Stimulated activated CD4-positive, alpha-beta T cell treated with anti-CD3 and anti-CD28 coated beads, Interleukin-15, amount 100 ng/mL, for 24 hours (primary cell): ENCODE measurements around the gene TBC1D4.

Experiments used
- DNase-seq: peaks from one replicate; pipeline ENCODE4 v3.0.0-alpha.2; 2020

The TBC1D4 gene

GRCh38 chr13:75416327-75417011 lies 65.5 kb downstream of the TBC1D4 start:
- DNase-seq: no peak

GRCh38 chr13:75415694-75416093 lies 66.3 kb downstream of the TBC1D4 start:
- DNase-seq: no peak

GRCh38 chr13:75415171-75415570 lies 66.8 kb downstream of the TBC1D4 start:
- DNase-seq: no peak

GRCh38 chr13:75414036-75414827 lies 67.7 kb downstream of the TBC1D4 start:
- no peak for DNase-seq

DNA sequence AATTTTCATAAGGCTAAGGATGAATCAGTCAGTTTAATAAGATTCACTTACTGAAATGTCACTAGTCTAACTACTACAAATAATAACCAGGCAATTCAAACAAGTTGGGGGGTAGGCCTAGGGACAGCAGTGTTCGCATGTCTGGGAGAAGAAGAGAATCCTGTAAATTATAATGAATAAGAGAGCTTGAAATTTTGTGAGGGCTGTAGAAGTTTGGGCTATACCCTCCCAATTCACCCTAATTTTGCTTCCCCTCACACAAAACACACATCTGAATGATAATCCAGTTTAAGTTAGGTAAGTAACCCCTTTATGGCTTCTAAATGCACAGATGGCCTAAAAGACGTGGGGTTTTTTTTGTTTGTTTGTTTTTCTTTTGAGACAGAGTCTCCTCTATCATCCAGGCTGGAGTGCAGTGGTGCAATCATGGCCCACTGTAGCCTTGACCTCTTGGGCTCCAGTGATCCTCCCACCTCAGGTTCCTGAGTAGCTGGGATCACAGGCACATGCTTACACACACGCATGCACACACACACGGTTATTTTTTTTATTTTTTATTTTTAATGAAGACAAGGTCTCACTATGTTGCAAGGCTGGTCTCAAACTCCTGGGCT lies 69.9 kb downstream of the TBC1D4 start:
- DNase-seq: no peak

DNA sequence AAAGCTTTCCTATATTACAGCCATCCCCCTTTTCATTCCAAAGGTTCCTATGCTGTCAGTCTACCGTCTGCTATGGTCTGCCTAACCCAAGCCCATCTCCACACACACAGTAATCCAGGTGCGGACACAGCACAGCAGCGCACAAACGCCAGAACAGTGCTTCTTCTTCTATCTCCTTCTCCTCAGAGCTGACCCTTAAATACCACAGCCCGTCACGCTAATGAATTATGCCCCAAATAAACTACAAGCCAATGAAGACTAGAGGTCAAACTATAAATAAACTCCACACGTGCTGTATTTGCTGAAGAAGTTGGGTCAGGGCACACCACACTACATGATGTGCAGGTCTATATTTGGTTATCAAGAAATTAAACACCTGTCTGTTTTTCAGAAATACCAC lies 71.8 kb downstream of the TBC1D4 start:
- DNase-seq: no peak

- DNase-seq: no peak
Measured at GRCh38 chr13:75407998-75408397, 74.0 kb downstream of the TBC1D4 start.

DNA sequence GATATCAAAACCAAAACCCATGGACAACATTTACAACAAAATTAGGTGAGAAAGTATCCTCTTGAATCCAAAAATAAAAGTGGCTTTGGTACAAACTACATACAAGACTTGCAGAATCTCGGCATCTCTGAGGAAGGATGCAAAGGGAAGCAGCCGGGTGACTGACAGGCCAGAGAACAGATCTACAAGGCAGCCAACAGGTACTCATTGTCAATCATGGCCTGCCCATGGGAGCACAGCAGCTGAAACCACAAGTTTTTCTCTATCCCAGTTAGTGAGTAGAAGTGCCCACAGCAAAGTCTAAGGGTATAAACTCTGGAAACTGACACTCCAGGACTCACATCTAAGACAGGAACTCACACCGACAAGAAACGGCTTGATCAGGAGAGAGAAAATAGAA lies 74.5 kb downstream of the TBC1D4 start:
- DNase-seq: no peak

GRCh38 chr13:75405976-75406703 lies 75.8 kb downstream of the TBC1D4 start:
- DNase-seq: no peak

GRCh38 chr13:75404726-75405125 lies 77.2 kb downstream of the TBC1D4 start:
- no peak for DNase-seq

GRCh38 chr13:75402787-75403186 lies 79.2 kb downstream of the TBC1D4 start:
- no peak for DNase-seq

- DNase-seq: no peak
Measured at GRCh38 chr13:75400775-75401174, 81.2 kb downstream of the TBC1D4 start.

DNA sequence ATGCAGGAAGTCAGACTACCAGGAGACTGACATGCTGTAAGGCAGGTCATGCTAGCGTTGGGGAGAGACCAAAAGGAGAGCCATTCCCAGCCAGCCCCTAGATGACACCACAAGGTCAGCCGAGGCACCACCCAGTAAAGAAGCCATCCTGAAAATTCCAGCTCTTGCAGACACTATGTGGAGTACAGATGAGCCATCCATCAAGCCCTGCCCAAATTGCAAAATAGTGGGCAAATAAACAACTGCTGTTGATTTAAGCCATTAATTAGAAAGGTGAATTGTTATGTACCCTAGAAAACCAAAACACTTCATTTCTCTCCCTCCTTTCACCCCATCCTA lies 82.1 kb downstream of the TBC1D4 start:
- DNase-seq: no peak

GRCh38 chr13:75399168-75399878 lies 82.6 kb downstream of the TBC1D4 start:
- DNase-seq: no peak

- no peak for DNase-seq
Measured at GRCh38 chr13:75398072-75398471, 83.9 kb downstream of the TBC1D4 start.

DNA sequence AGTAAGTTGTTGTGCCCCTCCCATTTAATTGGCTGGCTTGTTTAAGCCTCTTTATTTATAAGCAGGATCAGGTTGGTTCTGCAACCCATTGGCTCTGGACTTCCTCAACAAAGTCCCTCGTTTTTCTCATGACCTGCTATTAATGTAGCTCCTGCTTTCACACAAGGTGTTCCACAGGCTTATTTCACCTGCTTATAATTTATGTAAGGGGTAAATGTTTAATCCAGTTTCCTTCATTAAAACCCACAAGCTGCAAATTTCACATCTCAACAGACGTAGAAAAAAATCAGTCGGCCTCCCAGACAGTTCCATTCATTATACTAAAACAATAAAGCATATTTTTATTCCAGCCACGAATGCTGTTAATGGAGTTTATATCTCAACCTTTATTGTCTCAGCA lies 86.1 kb downstream of the TBC1D4 start:
- DNase-seq: no peak

- no peak for DNase-seq
Measured at GRCh38 chr13:75395066-75395465, 86.9 kb downstream of the TBC1D4 start.

DNA sequence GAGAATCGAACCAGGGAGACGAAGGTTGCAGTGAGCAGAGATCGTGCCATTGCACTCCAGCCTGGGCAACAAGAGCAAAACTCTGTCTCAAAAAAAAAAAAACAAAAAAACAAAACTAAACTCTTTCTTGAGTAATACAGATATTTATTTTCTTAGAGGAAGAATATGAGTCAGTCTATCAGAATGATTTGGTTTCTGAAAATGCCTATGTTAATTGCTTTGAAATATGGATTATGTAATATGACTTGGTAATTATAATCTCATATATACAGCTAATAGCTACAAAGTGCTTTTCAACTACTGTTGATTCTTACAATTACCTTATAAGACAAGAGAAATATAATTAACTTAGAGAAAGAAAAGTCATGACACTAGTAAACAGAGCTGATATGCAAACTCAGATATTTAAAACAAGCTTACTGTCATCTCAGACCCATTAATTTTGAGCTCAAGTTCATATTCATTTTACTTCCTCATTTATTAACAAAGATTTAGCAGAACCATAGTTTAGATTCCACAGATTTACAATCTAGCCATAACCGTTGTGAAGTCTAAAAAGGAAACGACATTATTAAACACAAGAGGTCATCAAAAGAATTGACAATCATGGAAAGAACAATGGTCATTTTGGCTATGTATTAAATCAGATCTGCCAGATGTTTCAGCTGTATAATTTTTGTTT lies 88.0 kb downstream of the TBC1D4 start:
- no peak for DNase-seq

- no peak for DNase-seq
Measured at GRCh38 chr13:75391432-75392100, 90.4 kb downstream of the TBC1D4 start.

DNA sequence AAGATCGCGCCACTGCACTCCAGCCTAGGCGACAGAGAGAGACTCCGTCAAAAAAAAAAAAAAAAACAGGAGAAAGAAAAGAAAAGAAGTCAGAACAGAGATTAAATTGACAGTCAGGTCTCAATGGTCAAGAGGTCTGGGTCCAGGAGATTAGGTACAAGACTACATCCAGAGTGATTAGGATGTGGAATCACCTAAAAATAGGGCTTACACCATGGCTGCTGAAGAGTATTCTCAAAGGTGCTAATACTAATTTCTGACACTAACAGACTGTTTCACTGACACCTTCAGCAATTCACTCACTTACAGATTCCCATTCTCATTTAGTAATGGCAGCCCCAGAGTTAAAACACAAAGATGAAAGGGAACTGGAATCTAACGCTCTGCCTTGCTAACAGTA lies 91.7 kb downstream of the TBC1D4 start:
- DNase-seq: no peak

DNA sequence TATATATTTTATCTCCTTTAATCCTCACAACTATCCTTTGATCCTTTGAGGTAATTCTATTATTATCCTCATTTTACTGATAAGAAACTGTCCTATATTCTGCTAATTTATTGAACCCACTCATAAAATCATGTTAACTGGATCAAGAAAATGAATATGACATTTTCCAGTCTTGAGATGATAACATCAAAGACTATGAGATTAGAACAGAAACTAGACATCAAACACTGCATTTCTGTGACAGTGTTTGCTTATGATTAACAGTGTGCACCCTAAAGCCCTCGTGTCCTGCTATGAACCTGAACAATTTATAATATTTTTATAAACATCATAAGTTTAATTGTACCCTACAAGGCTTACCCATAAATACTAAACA lies 96.3 kb downstream of the TBC1D4 start:
- DNase-seq: no peak
